RWPE1 (cell line): ENCODE data around the gene MUC5B.

Experiments
- CTCF ChIA-PET: fragments of 350-600 bp; sonication (Branson Sonifier 250); formaldehyde crosslinking; extraction: SDS; loops from one replicate; lab custom pipeline; 2021; lab: Yijun Ruan, JAX
- POLR2A ChIA-PET: fragments of 400-600 bp; formaldehyde crosslinking; extraction: SDS; loops from one replicate; lab custom pipeline; 2020; ENCODE audit warnings: antibody characterized with exemption; ENCODE audit not compliant: low non-redundant PET; lab: Yijun Ruan, JAX
- DNase-seq: peaks from one replicate; pipeline ENCODE4 v3.0.0; 2012; ENCODE audit warnings: low spot score
- H3K27ac ChIP-seq: fragments of 450-650 bp; 2 replicates; pipeline ENCODE4 v1.5.1; 2017
- CTCF ChIP-seq: fragments of 450-650 bp; conservative IDR thresholded peaks from 2 replicates; pipeline ENCODE4 v1.5.1; 2017; ENCODE audit warnings: low read depth, mild to moderate bottlenecking

The MUC5B gene

DNA sequence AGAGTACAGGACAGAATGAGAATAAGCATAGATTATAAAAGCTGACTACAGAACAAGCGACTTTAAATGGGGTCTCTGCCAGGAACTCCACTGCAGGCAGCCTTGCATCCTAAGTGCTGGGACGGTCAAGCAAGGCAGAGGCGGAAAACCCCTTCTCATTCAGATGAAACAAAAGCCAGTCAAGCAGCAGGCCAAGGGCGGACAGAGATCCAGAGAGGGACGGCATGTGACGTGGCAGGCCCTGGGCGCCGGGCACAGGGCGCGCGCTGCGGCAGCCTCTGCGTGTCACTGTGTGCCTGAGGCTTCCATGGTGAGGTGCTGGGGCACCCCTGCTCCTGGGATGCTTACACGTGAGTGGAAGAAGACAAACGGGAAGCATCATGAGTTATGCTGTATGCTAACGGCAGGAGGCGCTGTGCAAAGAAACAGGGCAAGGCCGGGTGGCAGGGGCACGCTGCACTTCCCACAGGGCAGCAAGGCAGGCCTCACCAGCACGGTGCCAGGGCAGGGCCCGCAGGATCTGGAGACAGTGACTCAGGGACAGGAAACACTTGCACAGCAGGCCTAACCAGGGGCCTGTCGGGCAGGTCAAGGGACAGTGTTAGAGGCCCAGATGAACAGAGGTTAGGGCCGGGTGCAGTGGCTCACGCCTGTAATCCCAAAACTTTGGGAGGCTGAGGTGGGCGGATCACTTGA, 80.4 kb downstream of the MUC5B start:
- H3K27ac ChIP-seq, result peak overlapping the region; percentile 41
- POLR2A ChIA-PET, result no interaction called here
- peak; percentile 20 for DNase-seq
- TF ChIP-seq CTCF, result no peak
- CTCF ChIA-PET, result interaction anchor here (0.5 to 1.1 kb wide), 4 partner anchors 10 to 133 kb away, joined by 3 to 4 read pairs (median 3); no protein-coding TSS in a partner anchor

DNA sequence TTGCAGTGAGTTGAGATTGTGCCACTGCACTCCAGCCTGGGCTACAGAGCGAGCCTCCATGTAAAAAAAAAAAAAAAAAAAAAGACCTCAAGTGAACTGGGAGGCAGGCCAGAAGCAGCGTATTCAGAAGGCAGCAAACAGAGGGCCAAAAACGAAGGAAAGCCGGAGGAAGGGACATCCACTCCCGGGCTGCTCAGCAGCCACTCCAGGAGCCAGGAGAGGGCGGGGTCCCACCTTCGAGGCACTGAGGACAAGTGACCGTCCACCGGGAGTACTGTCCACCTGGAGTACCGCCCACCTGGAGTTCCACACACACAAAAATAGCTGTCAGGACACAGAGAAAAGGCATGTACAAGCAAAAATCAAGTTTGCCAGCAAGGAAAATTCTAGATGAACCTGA, 81.1 kb downstream of the MUC5B start:
- TF ChIP-seq CTCF, result no peak
- CTCF ChIA-PET, result interaction anchor here (0.6 to 0.7 kb wide), 2 partner anchors 50 to 242 kb away, joined by 3 to 4 read pairs; no protein-coding TSS in a partner anchor
- POLR2A ChIA-PET, result no interaction called here

DNA sequence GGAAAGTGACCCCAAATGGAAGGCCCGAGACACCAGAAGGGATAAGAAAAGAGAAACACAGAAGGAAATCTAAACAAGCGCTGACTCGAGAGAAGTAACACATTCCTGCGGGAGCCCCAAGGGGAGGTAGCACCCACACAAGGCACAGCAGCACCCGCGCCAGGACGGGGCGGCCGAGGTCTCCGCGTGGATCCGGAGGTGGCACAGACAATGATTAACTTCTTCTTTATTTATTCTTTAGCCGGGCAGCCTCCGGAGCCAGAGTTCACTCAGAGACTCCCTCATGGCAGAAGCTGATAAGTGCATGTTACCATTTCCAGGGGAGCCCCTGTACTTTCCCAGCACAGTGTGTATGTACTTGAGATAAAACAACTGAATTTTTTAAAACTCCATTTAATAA, 81.5 kb downstream of the MUC5B start:
- CTCF ChIA-PET, result interaction anchor here (0.6 to 0.7 kb wide), 2 partner anchors 50 to 241 kb away, joined by 3 to 4 read pairs; no protein-coding TSS in a partner anchor
- H3K27ac ChIP-seq, result peak overlapping the region; percentile 41
- no peak for TF ChIP-seq CTCF
- POLR2A ChIA-PET, result no interaction called here
- DNase-seq, result no peak

More for the DNA sequence above, 81.1 kb downstream of the MUC5B start:
- no peak for DNase-seq
- peak overlapping the region; percentile 41 for H3K27ac ChIP-seq

DNA sequence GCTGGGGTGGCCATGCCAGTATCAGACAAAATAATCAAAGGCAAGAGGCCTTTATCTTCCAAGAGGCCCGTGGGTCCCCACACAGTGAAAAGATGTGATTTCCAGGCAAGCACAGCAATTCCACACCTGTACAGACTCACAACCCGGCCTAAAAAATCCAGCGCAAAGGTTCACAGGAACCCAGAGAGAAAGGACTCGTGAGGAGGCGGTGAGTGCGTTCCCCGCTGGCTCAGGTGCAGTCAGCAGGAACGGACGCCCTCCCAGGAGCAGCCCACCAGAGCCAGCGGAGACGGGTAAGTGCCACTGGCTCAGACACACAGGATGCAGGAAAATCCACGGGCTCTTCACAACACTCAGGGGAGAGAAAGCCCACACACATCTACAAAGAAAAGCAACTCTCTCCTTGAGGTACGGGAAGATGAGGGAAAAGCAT, 82.2 kb downstream of the MUC5B start:
- no peak for TF ChIP-seq CTCF
- ChIA-PET POLR2A (no interaction called here), CTCF (no interaction called here)
- DNase-seq, result no peak
- peak overlapping the region; percentile 10; the same call in 1 of the 2 replicates for H3K27ac ChIP-seq

DNA sequence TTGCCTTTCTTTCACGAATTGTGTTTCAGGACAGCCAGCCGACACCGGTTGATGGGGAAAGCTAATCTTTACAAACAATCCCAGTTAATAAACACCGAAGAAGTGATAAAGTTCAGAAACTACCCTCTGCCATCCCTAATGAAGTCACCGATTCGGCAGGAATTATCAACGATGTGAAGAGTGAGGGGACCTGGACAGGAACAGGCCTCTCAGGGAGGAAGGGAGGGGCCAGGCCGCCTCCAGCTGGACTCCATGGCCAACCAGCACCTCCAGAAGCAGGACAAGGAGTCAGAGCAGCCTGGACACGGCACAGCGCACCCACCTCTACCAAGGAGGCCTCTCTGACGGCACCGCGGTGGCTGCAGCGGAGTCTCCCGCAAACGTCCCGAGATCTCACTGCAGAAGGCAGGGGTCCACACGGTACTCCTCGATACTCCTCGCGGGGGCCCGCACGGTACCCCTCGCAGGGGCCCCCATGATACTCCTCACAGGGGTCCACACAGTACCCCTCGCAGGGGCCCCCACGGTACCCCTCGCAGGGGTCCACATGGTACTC, 82.7 kb downstream of the MUC5B start:
- H3K27ac ChIP-seq, result peak overlapping the region; percentile 10
- no peak for DNase-seq
- ChIA-PET CTCF (interaction anchor here (0.5 kb wide), 1 partner anchor 10 kb away, joined by 3 read pairs; no protein-coding TSS in a partner anchor), POLR2A (no interaction called here)
- TF ChIP-seq CTCF, result no peak

- POLR2A ChIA-PET, result no interaction called here
- no peak for TF ChIP-seq CTCF
- no peak for DNase-seq
- H3K27ac ChIP-seq, result peak overlapping the region; percentile 84
- CTCF ChIA-PET, result interaction anchor here (0.7 kb wide), 1 partner anchor 226 kb away, joined by 3 read pairs; no protein-coding TSS in a partner anchor
Measured at GRCh38 chr11:1306186-1307162, 83.6 kb downstream of the MUC5B start.
